Lower lobe of right lung (tissue), 2 donors: Measurements from ENCODE around the gene KDM7A. TPM values are rescaled to one million over a fixed set of nuclear protein-coding genes. Genes with fewer than 3 reads are reported as not detected.

Experiments
- ATAC-seq, 2 donors: fragments of 200-7000 bp; cut with Tn5 transposase; one replicate each; pipeline ENCODE4 v1.9.1; 2020 to 2022; ENCODE audit warnings: mild to moderate bottlenecking in 2 of 2, moderate library complexity in 2 of 2
- DNase-seq: peaks from one replicate; pipeline ENCODE4 v3.0.0-alpha.2; 2020
- H3K27ac ChIP-seq: fragments of 200-600 bp; one replicate; pipeline ENCODE4 v1.8.0; 2022
- H3K27me3 ChIP-seq: fragments of 200-600 bp; one replicate; pipeline ENCODE4 v1.8.0; 2022; ENCODE audit warnings: low read depth
- H3K36me3 ChIP-seq: fragments of 200-600 bp; one replicate; pipeline ENCODE4 v1.8.0; 2022; ENCODE audit warnings: mild to moderate bottlenecking
- H3K4me1 ChIP-seq: fragments of 200-600 bp; one replicate; pipeline ENCODE4 v1.8.0; 2022
- H3K4me3 ChIP-seq: fragments of 200-600 bp; one replicate; pipeline ENCODE4 v1.8.0; 2022; ENCODE audit warnings: mild to moderate bottlenecking
- H3K9me3 ChIP-seq: fragments of 200-600 bp; one replicate; pipeline ENCODE4 v1.8.0; 2022
- intact Hi-C: fragments of 100-400 bp; cut with DNase I; formaldehyde crosslinking; loops from one replicate; pipeline ENCODE4 v1.11.0; 2022
- long read RNA-seq: library from polyadenylated mRNA; unstranded; transcript quantifications from one replicate; pipeline ENCODE4 v2.0.0, GENCODE V29; 2021
- total RNA-seq: library from RNA; stranded (reverse); fragmentation: NEBNext Ultra II Directional; extraction: Animal tissue kit (Norgen Biotek cat#: 25700); gene quantifications from one replicate; pipeline ENCODE4 v1.2.1, GENCODE V29; 2021
- TF ChIP-seq, protein P1 (sequence below): fragments of 200-600 bp; IDR thresholded peaks from one replicate; pipeline ENCODE4 v1.8.0; 2022; ENCODE audit warnings: antibody characterized with exemption, mild to moderate bottlenecking
- donor health status: DM: no; HTN: yes; CAD: no; lungs with severe emphysema.

KDM7A gene, protein sequence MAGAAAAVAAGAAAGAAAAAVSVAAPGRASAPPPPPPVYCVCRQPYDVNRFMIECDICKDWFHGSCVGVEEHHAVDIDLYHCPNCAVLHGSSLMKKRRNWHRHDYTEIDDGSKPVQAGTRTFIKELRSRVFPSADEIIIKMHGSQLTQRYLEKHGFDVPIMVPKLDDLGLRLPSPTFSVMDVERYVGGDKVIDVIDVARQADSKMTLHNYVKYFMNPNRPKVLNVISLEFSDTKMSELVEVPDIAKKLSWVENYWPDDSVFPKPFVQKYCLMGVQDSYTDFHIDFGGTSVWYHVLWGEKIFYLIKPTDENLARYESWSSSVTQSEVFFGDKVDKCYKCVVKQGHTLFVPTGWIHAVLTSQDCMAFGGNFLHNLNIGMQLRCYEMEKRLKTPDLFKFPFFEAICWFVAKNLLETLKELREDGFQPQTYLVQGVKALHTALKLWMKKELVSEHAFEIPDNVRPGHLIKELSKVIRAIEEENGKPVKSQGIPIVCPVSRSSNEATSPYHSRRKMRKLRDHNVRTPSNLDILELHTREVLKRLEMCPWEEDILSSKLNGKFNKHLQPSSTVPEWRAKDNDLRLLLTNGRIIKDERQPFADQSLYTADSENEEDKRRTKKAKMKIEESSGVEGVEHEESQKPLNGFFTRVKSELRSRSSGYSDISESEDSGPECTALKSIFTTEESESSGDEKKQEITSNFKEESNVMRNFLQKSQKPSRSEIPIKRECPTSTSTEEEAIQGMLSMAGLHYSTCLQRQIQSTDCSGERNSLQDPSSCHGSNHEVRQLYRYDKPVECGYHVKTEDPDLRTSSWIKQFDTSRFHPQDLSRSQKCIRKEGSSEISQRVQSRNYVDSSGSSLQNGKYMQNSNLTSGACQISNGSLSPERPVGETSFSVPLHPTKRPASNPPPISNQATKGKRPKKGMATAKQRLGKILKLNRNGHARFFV
- total RNA-seq: 17.9 TPM
- long read RNA-seq, full-length matches to known transcripts: 1 of 18 reads
- long read RNA-seq, partial matches to known transcripts: 4 of 18 reads
- long read RNA-seq, other reads (novel, unspliced or antisense): 13 of 18 reads

DNA sequence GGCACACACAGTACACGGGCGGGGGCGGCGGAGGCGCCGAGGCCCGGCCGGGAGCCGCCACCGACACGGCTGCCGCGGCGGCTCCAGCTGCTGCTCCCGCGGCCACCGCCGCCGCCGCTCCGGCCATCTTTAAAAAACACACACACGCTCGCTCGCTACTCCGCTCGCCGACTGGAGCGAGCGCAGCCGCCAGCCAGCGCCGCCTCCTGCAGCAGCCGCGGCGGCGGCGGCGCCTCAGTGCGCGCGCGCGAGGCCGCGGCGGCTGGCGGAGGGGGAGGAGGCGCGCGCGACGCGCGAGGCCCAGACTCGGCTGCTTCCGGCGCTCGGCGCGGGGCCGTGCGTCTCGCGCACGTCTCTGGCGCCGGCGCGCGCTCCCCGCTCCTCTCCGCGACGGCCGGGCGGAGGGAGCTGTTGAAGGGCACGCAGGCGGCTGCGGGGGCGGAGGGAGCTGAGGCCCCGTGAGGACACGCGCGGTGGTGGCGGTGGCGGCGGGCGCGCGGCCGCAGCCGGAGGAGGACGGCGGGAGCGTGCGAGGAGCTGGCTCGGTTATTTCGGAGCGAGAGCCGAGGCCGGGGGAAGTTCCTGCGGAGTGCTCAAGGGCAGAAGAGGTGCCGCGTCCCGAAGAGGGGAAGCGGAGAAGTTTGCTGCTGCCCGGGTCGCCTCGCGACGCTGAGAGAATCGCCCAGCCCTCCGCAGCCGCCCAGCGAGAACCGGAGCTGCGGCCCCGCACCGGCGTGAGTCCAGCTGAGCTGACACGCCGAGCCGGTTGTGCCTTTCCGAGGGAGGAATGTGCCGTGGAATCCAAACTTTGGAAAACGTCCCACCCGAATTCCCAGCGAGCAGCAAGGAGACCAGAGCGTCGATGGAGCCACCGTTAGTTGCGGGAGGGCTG lies at the start of gene KDM7A:
KDM7A (minus strand) TSS at position 173 of the 892 bp plus-strand sequence; CDS start at position 127, 46 bp downstream.
- intact Hi-C loops: no loop called here
- H3K27ac ChIP-seq: peak within 1 kb of the TSS; percentile 99

DNA sequence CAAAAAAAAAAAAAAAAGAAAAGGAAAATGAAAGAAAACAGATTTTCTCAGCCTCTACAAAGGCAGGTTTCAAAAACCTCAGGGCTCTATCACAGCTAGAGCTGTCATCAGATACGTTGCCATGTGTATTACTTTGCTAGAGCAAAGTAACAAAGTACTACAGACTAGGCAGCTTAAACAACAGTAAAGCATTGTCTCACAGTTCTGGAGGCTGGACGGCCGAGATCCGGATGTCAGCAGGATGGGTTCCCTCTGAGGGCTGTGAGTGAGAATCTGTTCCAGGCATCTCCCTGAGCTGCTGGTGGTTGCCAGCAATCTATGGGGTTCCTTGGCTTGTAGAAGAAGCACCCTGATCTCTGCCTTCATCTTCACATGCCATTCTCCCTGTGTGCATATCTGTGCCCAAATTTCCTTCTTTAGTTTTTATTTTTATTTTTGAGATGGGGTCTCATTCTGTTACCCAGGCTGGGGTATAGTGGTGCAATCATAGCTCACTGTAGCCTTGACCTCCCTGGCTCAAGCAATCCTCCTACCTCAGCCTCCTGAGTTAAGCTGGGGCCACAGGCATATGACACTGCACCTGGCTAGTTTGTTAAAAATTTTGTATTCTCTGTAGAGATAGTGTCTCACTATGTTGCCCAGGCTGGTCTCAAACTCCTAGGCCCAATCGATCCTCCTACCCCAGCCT lies 48.9 kb upstream of the KDM7A start:
- DNase-seq (no peak), ATAC-seq (no peak)
- intact Hi-C loops: no loop called here

More for the DNA sequence above, at the start of gene KDM7A:
- Histone ChIP-seq H3K4me1 (peaks cover 21% of the 10 kb centered on the region), H3K9me3 (no peaks in the 10 kb centered on the region), H3K27me3 (no peaks in the 10 kb centered on the region), H3K36me3 (no peaks in the 10 kb centered on the region), H3K4me3 (peak within 1 kb of the TSS; percentile 92)
- DNase-seq (peak; percentile 97), ATAC-seq (peak; percentile 89 to 94)
- TF ChIP-seq, protein P1, sequence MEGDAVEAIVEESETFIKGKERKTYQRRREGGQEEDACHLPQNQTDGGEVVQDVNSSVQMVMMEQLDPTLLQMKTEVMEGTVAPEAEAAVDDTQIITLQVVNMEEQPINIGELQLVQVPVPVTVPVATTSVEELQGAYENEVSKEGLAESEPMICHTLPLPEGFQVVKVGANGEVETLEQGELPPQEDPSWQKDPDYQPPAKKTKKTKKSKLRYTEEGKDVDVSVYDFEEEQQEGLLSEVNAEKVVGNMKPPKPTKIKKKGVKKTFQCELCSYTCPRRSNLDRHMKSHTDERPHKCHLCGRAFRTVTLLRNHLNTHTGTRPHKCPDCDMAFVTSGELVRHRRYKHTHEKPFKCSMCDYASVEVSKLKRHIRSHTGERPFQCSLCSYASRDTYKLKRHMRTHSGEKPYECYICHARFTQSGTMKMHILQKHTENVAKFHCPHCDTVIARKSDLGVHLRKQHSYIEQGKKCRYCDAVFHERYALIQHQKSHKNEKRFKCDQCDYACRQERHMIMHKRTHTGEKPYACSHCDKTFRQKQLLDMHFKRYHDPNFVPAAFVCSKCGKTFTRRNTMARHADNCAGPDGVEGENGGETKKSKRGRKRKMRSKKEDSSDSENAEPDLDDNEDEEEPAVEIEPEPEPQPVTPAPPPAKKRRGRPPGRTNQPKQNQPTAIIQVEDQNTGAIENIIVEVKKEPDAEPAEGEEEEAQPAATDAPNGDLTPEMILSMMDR: no peak

DNA sequence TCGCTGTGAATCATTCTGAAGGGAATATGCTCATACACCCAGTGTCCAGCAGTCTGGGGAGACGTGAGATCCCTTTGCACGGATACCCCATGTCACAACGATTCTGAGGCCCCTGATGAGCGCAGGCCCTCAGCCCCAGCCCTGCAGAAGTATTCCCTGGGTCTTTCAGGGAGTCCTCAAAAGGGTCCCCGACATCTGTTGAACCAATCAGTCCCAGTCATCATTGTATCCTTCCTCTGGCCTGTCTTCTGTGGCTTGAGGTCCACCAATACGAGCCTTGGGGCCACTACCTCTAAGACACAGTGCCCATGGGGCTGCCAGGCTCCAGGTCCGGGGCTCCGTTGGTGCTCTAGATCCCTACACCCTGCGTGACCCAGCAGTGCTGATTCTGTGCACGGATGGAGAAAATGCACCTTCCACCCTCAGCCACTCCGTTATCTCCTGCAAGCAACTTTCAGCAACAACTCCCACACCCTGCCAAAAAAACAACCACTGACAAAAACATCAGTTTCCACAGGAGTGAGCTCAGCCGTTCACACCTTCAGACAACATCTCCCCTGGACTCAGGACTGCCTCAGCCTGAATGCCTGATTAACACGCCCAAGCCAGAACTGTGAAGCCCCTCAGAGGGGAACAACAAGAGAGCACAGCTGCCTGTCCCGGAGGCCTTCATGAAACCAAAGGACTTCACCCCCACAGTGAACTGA lies 46.9 kb upstream of the KDM7A start:
- Histone ChIP-seq H3K36me3 (no peaks in the 10 kb centered on the region), H3K27me3 (no peaks in the 10 kb centered on the region), H3K9me3 (no peaks in the 10 kb centered on the region), H3K27ac (no peak overlapping the region), H3K4me3 (no peak overlapping the region), H3K4me1 (no peaks in the 10 kb centered on the region)
- DNase-seq: no peak
- ATAC-seq: peak in 1 of 2 donors; percentile 25
- intact Hi-C loops: no loop called here
- TF ChIP-seq, protein P1: no peak

More for the DNA sequence above, 48.9 kb upstream of the KDM7A start:
- Histone ChIP-seq H3K4me3 (no peak overlapping the region), H3K27me3 (no peaks in the 10 kb centered on the region), H3K36me3 (no peaks in the 10 kb centered on the region), H3K27ac (no peak overlapping the region), H3K4me1 (peaks cover 10% of the 10 kb centered on the region), H3K9me3 (no peaks in the 10 kb centered on the region)
- TF ChIP-seq, protein P1: no peak

DNA sequence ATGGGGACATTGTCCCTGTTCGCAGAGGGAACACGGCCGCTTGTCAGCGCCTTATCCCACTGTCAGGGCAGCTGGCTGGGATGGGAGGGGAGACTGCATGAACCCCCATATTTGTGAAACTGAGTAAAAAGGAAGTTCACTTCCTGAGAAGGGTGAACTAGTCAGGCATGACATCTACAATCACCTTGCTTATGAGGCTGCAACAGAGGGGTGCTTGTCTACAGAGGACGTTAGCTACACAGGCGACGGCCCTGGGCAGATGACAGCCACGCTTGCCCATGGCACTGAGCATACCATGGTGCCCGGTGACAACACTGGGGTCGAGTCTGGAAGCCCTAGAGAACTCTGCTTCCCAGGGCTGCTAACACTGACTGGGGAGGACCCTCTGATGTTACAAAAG lies 46.0 kb upstream of the KDM7A start:
- intact Hi-C loops: no loop called here
- no peaks in the 10 kb centered on the region for H3K27me3 ChIP-seq
- TF ChIP-seq, protein P1: no peak
- no peaks in the 10 kb centered on the region for H3K9me3 ChIP-seq
- ATAC-seq (no peak), DNase-seq (no peak)
- no peaks in the 10 kb centered on the region for H3K36me3 ChIP-seq
- no peak overlapping the region for H3K27ac ChIP-seq
- no peak overlapping the region for H3K4me3 ChIP-seq
- no peaks in the 10 kb centered on the region for H3K4me1 ChIP-seq
